HepG2 (cell line): ENCODE results near the gene GJD3. TPM values are rescaled to one million over a fixed set of nuclear protein-coding genes. Genes with fewer than 3 reads are reported as not detected.
A peak's percentile ranks its signal among the peaks of the same experiment; 100 is the strongest.

ENCODE experiments used
- JUNB ChIP-seq: sonication (generic); formaldehyde crosslinking; IDR thresholded peaks from 2 replicates; pipeline ENCODE4 v1.8.0; 2022; ENCODE audit warnings: missing genetic modification reagents, mild to moderate bottlenecking, borderline replicate concordance
- KLF9 ChIP-seq: IDR thresholded peaks from 2 replicates; pipeline ENCODE4 v1.6.1; 2016; ENCODE audit warnings: low read depth
- NONO ChIP-seq, 2 experiments: fragments of 450-650 bp in 1 of 2; sonication (generic) in 1 of 2; formaldehyde crosslinking in 1 of 2; IDR thresholded peaks in 1 of 2; conservative IDR thresholded peaks in 1 of 2; 2 replicates each; pipeline versions ENCODE4 v1.6.1 to v1.8.0; 2017 to 2022; ENCODE audit warnings: mild to moderate bottlenecking in 1 of 2, missing genetic modification reagents in 1 of 2, moderate library complexity in 1 of 2
- SMARCE1 ChIP-seq: fragments of 450-650 bp; IDR thresholded peaks from 2 replicates; pipeline ENCODE4 v1.6.1; 2017; ENCODE audit warnings: borderline replicate concordance
- THAP11 ChIP-seq: IDR thresholded peaks from 2 replicates; pipeline ENCODE4 v1.6.1; 2016; ENCODE audit warnings: missing biosample characterization, missing genetic modification reagents
- ZBTB37 ChIP-seq: sonication (generic); formaldehyde crosslinking; IDR thresholded peaks from 2 replicates; pipeline ENCODE4 v1.4.0; 2020; ENCODE audit warnings: mild to moderate bottlenecking, missing genetic modification reagents
- ZNF124 ChIP-seq: sonication (generic); formaldehyde crosslinking; IDR thresholded peaks from 2 replicates; pipeline ENCODE4 v1.4.0; 2020; ENCODE audit warnings: missing genetic modification reagents
- ZNF251 ChIP-seq: sonication (generic); formaldehyde crosslinking; IDR thresholded peaks from 2 replicates; pipeline ENCODE4 v1.9.0; 2021; ENCODE audit warnings: mild to moderate bottlenecking, missing genetic modification reagents
- ZNF672 ChIP-seq: sonication (generic); formaldehyde crosslinking; IDR thresholded peaks from 2 replicates; pipeline ENCODE4 v1.8.1; 2022; ENCODE audit warnings: missing genetic modification reagents
- ZNF7 ChIP-seq: IDR thresholded peaks from 2 replicates; pipeline ENCODE4 v1.6.1; 2016; ENCODE audit warnings: missing biosample characterization, missing genetic modification reagents
- ZNF766 ChIP-seq: sonication (generic); formaldehyde crosslinking; IDR thresholded peaks from 2 replicates; pipeline ENCODE4 v1.5.0; 2020; ENCODE audit warnings: missing genetic modification reagents, borderline replicate concordance
- polyA plus RNA-seq, 8 experiments: library from polyadenylated mRNA; depleted of rRNA in 3 of 8; stranded (reverse) in 7 of 8; unstranded in 1 of 8; fragments of >200 nt; fragmentation: Illumina TruSeq in 4 of 8; extraction: Trizol in 4 of 8; gene quantifications; 2 replicates each; pipeline versions ENCODE4 v1.2.1 to v1.2.3, GENCODE V29; 2011 to 2016; ENCODE audit warnings: low read depth in 4 of 8, missing spikeins in 1 of 8, mixed read lengths in 1 of 8; ENCODE audit not compliant: insufficient read depth in 1 of 8
- total RNA-seq, 5 experiments: library from RNA; depleted of rRNA; stranded (reverse); fragments of >200 nt; fragmentation: Illumina TruSeq; extraction: Trizol; gene quantifications; 2 replicates each; pipeline ENCODE4 v1.2.3, GENCODE V29; 2016; ENCODE audit warnings: low read depth in 1 of 5
- TF ChIP-seq, protein P1 (sequence below): sonication (generic); formaldehyde crosslinking; IDR thresholded peaks from 2 replicates; pipeline ENCODE4 v1.8.0; 2022; ENCODE audit warnings: missing genetic modification reagents, mild to moderate bottlenecking, moderate library complexity, borderline replicate concordance
- TF ChIP-seq, protein P2 (sequence below): sonication (generic); formaldehyde crosslinking; IDR thresholded peaks from 2 replicates; pipeline ENCODE4 v1.4.0; 2020; ENCODE audit warnings: missing genetic modification reagents
- TF ChIP-seq, protein P3 (sequence below): sonication (generic); formaldehyde crosslinking; IDR thresholded peaks from one replicate; pipeline ENCODE4 v1.5.1; 2020; ENCODE audit warnings: mild to moderate bottlenecking, missing genetic modification reagents; ENCODE audit errors: not compliant biosample characterization

Gene GJD3
- total and polyA plus RNA-seq, 2 of the 13 experiments (the other 11 are each of a cell fraction or from before 2014, with no cell fraction given): not detected

- TF ChIP-seq ZBTB37 (CRISPR knock-in tag) (peak; percentile 44; the same call in 1 of the 2 replicates), THAP11 (CRISPR knock-in tag) (peak; percentile 67), NONO (IDR thresholded peaks at IDR 0.05) (no peak), NONO (CRISPR knock-in tag; conservative IDR thresholded peaks at IDR 0.05) (peak; percentile 63), ZNF672 (no peak), SMARCE1 (no peak), ZNF766 (CRISPR knock-in tag) (0 out of 2 replicates have a peak, but pooled peaks have one; percentile 65), KLF9 (no peak), JUNB (no peak), ZNF7 (CRISPR knock-in tag) (peak; percentile 22; the same call in 1 of the 2 replicates), ZNF251 (no peak), ZNF124 (CRISPR knock-in tag) (0 out of 2 replicates have a peak, but pooled peaks have one; percentile 58)
- TF ChIP-seq, protein P1, sequence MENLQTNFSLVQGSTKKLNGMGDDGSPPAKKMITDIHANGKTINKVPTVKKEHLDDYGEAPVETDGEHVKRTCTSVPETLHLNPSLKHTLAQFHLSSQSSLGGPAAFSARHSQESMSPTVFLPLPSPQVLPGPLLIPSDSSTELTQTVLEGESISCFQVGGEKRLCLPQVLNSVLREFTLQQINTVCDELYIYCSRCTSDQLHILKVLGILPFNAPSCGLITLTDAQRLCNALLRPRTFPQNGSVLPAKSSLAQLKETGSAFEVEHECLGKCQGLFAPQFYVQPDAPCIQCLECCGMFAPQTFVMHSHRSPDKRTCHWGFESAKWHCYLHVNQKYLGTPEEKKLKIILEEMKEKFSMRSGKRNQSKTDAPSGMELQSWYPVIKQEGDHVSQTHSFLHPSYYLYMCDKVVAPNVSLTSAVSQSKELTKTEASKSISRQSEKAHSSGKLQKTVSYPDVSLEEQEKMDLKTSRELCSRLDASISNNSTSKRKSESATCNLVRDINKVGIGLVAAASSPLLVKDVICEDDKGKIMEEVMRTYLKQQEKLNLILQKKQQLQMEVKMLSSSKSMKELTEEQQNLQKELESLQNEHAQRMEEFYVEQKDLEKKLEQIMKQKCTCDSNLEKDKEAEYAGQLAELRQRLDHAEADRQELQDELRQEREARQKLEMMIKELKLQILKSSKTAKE (CRISPR knock-in tag): peak; percentile 11; the same call in 1 of the 2 replicates
- TF ChIP-seq, protein P2, sequence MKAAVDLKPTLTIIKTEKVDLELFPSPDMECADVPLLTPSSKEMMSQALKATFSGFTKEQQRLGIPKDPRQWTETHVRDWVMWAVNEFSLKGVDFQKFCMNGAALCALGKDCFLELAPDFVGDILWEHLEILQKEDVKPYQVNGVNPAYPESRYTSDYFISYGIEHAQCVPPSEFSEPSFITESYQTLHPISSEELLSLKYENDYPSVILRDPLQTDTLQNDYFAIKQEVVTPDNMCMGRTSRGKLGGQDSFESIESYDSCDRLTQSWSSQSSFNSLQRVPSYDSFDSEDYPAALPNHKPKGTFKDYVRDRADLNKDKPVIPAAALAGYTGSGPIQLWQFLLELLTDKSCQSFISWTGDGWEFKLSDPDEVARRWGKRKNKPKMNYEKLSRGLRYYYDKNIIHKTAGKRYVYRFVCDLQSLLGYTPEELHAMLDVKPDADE (CRISPR knock-in tag): no peak
- TF ChIP-seq, protein P3, sequence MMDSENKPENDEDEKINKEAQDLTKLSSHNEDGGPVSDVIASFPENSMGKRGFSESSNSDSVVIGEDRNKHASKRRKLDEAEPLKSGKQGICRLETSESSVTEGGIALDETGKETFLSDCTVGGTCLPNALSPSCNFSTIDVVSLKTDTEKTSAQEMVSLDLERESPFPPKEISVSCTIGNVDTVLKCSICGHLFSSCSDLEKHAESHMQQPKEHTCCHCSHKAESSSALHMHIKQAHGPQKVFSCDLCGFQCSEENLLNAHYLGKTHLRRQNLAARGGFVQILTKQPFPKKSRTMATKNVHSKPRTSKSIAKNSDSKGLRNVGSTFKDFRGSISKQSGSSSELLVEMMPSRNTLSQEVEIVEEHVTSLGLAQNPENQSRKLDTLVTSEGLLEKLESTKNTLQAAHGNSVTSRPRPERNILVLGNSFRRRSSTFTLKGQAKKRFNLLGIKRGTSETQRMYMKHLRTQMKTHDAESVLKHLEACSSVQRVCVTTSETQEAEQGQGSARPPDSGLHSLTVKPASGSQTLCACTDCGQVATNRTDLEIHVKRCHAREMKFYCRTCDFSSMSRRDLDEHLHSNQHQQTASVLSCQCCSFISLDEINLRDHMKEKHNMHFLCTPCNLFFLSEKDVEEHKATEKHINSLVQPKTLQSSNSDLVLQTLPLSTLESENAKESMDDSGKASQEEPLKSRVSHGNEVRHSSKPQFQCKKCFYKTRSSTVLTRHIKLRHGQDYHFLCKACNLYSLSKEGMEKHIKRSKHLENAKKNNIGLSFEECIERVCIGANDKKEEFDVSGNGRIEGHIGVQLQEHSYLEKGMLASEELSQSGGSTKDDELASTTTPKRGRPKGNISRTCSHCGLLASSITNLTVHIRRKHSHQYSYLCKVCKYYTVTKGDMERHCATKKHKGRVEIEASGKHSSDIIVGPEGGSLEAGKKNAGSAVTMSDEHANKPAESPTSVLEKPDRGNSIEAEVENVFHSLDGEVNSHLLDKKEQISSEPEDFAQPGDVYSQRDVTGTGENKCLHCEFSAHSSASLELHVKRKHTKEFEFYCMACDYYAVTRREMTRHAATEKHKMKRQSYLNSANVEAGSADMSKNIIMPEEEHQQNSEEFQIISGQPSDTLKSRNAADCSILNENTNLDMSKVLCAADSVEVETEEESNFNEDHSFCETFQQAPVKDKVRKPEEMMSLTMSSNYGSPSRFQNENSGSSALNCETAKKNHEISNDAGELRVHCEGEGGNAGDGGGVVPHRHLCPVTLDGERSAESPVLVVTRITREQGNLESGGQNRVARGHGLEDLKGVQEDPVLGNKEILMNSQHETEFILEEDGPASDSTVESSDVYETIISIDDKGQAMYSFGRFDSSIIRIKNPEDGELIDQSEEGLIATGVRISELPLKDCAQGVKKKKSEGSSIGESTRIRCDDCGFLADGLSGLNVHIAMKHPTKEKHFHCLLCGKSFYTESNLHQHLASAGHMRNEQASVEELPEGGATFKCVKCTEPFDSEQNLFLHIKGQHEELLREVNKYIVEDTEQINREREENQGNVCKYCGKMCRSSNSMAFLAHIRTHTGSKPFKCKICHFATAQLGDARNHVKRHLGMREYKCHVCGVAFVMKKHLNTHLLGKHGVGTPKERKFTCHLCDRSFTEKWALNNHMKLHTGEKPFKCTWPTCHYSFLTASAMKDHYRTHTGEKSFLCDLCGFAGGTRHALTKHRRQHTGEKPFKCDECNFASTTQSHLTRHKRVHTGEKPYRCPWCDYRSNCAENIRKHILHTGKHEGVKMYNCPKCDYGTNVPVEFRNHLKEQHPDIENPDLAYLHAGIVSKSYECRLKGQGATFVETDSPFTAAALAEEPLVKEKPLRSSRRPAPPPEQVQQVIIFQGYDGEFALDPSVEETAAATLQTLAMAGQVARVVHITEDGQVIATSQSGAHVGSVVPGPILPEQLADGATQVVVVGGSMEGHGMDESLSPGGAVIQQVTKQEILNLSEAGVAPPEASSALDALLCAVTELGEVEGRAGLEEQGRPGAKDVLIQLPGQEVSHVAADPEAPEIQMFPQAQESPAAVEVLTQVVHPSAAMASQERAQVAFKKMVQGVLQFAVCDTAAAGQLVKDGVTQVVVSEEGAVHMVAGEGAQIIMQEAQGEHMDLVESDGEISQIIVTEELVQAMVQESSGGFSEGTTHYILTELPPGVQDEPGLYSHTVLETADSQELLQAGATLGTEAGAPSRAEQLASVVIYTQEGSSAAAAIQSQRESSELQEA (CRISPR knock-in tag): no peak
Measured at GRCh38 chr17:40317880-40318829, 46.4 kb downstream of the GJD3 start (continued).
